ENCODE data around the gene ATP8B3.
A peak's percentile ranks its signal among the peaks of the same experiment; 100 is the strongest.

ATP8B3 gene

DNA sequence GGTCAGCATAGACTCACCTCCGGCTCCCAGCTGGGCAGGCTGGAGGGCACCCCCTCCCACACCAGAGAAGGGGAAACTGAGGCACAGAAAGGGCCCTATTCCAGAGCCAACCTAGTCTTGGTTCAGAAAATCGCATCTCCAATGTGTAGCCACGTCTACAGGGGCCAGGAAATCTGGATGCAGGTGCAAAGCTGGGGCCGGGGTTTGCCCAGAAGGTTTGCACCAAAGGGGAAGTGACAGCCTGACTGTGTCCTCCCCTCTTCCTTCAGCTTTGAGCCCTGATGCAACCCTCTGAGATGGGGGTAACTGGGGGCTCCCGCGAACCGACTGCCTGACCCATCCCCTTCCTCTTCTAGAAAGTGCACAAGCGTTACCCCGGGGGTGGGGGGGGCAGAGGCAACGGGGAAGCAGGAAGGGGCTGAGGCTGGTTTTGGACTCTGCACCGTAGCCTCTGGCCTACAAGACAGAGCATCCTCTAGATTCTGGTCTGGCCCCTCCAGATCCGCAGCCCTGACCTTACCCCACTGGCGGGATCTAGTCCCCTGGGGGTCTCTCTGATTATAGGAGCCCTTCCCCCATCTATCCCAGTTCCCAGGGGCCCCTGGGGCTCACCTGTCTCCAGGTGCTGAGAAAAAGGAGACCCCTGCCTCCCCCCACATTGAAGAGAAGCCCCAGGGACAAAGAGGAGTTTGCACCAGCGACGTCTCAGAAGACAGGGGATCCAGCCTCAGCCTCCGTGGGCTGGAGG, 59.9 kb downstream of the ATP8B3 start:
- no peak for DNase-seq (ENCODE audit: low read depth)

GRCh38 chr19:1751367-1752008, 60.6 kb downstream of the ATP8B3 start:
- no peak overlapping the region for H3K4me3 ChIP-seq (ENCODE audit: low read depth, low read length)
- no peak for DNase-seq (ENCODE audit: low read depth)

More for the DNA sequence above, 59.9 kb downstream of the ATP8B3 start:
- no peak overlapping the region for H3K4me3 ChIP-seq (ENCODE audit: low read depth, low read length)

- no peak for DNase-seq (ENCODE audit: low read depth)
- H3K4me3 ChIP-seq (ENCODE audit: low read depth, low read length) = no peak overlapping the region
Observed at GRCh38 chr19:1750343-1751021, 61.6 kb downstream of the ATP8B3 start.

GRCh38 chr19:1749373-1750342, 62.4 kb downstream of the ATP8B3 start:
- DNase-seq (ENCODE audit: low read depth) = no peak
- H3K4me3 ChIP-seq (ENCODE audit: low read depth, low read length) = no peak overlapping the region

DNA sequence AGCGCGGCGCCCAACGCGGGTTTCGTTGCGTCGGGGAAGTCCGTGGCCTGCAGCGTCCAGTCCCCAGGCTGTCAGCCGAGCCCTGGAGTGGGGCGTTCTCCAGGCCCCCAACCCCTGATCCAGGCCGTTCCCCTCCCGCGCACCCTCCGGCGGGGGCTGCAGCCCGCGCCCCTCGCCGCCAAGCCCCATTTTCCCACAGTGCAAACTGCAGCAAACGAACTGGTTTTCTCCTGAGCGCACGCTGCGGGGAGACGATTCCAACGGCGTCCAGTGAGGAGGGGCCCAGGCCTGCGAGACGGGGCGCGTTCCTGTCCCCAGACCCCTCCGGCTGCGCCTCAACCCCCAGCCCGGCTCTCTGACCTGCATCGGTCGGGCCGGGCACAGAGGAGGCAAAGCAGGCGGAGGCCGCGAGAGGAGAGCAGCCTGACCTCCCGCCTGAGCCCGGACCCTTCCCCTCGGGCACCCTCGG, 63.2 kb downstream of the ATP8B3 start:
- no peak for DNase-seq (ENCODE audit: low read depth)
- no peak overlapping the region for H3K4me3 ChIP-seq (ENCODE audit: low read depth, low read length)

DNA sequence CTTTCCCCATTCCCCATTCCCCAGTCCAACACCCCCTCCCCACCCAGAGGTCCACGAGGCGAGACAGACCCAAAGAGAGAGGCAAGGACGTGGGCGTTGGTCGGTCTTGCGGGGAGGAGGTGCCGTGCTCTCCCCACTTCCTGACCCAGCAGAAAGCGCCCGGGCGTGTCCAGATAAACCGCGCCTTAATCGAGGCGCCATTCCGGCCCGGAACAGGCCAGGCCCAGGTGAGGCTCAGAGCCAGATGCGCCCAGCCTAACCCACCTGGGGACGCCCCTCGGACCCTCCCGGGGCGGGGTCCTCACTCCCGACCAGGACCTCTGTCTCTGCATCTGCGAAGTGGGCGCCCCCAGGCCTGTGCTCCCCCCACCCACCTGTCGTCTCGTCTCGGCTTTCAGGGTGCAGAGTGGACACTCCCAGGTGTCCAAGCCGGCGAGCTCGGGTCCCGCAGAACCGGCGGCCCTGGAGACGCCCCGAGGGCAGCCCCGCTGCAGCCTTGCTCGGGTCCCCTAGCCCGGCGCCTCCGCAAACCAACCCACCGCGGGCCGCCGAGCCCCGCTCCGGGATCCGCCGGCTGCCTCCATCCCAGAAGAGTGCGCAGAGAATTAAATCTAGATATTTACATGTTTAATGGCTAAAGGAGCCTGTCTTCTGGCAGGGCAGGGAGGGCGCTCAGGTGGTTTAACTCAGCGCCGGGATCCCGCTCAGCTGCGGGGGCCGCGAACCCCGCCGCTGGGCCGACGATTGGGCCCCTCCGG, 63.8 kb downstream of the ATP8B3 start:
- no peak overlapping the region for H3K4me3 ChIP-seq (ENCODE audit: low read depth, low read length)
- DNase-seq (ENCODE audit: low read depth) = no peak

GRCh38 chr19:1747285-1748114, 64.6 kb downstream of the ATP8B3 start:
- no peak overlapping the region for H3K4me3 ChIP-seq (ENCODE audit: low read depth, low read length)
- peak; percentile 20 for DNase-seq (ENCODE audit: low read depth)

- H3K4me3 ChIP-seq (ENCODE audit: low read depth, low read length) = no peak overlapping the region
- no peak for DNase-seq (ENCODE audit: low read depth)
Observed at GRCh38 chr19:1746401-1747284, 65.4 kb downstream of the ATP8B3 start.

- DNase-seq (ENCODE audit: low read depth) = no peak
- no peak overlapping the region for H3K4me3 ChIP-seq (ENCODE audit: low read depth, low read length)
Observed at GRCh38 chr19:1745589-1746031, 66.5 kb downstream of the ATP8B3 start.

- no peak for DNase-seq (ENCODE audit: low read depth)
- no peak overlapping the region for H3K4me3 ChIP-seq (ENCODE audit: low read depth, low read length)
Observed at GRCh38 chr19:1744822-1745563, 67.1 kb downstream of the ATP8B3 start.

DNA sequence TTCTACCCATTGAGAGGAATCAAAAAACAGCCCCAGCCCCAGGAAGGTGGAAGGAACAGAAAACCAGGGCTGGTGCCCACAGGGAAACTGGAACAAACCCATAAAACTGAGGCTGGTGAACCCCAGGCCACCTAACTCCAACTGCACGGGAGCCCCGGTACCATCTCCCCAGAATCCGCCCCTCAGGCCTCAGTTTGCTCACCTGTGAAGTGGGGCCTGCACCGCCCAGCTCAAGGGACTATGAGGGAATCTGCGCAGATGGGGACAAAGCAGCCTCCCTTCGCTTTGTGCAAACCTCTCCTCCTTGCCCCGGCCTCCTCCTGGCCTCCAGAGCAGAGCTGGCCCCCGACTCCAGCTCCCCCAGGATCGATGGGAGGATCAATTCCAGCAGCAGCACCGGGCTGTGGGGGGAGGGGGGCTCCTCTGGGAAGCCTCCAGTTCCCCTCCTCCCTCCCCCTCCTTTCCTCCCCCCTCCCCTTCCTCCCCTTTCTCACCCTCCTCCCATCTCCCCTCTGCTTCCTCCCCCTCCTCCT, 67.9 kb downstream of the ATP8B3 start:
- DNase-seq (ENCODE audit: low read depth) = no peak
- no peak overlapping the region for H3K4me3 ChIP-seq (ENCODE audit: low read depth, low read length)

DNA sequence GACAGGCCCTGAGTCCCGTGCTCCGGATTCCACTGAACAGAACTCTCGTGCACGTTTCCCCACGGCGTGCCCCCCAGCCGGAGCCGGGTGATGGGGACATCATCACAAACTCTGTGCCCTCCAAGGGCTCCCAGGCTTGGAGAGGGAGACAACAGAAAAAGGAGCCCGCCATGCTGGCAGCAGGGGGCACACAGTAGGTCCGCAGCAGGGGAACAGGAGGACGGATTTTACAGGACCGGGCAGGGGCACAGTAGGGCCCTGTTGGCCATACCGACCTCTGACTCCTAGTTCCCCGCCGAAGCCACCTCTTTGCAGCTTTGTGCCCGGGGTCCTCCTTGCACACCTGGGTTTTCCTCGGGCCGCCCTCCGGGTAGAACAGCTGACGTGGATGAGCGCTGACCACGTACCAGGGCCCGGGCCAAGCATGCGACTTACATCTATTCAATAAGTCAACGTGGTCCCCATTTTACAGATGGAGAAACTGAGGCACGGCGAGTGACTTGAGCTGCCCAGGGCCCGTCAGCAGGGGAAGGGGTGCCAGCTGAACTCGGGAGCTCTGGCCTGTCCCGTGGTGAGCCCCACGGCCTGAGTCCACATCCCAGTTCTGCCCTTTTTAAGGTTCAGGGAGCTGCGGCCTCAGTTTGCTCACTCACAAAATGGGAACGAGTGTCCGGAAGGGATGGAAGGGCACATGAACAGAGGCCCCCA, 68.9 kb downstream of the ATP8B3 start:
- no peak for DNase-seq (ENCODE audit: low read depth)
- H3K4me3 ChIP-seq (ENCODE audit: low read depth, low read length) = no peak overlapping the region

DNA sequence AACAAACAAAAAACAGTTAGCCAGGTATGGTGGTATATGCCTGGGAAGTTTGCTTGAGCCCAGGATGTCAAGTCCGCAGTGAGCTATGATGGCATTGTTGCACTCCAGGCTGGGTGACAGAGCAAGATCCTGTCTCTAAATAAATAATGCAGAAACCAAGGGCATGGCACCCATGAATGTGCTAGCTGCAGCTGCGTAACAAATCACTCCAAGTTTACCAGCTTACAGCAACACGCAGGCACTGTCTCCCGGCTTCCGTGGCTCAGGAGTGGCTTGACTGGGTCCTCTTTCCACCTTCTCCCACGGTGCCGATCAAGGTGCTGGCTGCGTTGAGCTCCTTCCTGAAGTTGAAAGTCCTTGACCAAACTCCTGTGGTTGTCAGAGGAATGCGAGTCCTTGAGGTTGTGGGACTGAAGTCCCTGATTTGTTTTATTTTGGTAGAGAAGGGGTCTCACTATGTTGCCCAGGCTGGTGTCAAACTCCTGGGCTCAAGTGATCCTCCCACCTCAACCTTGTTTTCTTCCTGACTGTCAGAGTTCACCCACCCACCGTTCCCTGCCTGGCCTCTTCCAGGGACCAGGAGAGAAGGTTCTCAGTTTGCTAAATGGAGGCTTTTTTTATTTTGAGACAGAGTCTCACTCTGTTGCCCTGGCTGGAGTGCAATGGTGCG, 72.0 kb downstream of the ATP8B3 start:
- no peak for DNase-seq (ENCODE audit: low read depth)
- no peak overlapping the region for H3K4me3 ChIP-seq (ENCODE audit: low read depth, low read length)

- DNase-seq (ENCODE audit: low read depth) = no peak
- H3K4me3 ChIP-seq (ENCODE audit: low read depth, low read length) = no peak overlapping the region
Observed at GRCh38 chr19:1736927-1737326, 75.1 kb downstream of the ATP8B3 start.

DNA sequence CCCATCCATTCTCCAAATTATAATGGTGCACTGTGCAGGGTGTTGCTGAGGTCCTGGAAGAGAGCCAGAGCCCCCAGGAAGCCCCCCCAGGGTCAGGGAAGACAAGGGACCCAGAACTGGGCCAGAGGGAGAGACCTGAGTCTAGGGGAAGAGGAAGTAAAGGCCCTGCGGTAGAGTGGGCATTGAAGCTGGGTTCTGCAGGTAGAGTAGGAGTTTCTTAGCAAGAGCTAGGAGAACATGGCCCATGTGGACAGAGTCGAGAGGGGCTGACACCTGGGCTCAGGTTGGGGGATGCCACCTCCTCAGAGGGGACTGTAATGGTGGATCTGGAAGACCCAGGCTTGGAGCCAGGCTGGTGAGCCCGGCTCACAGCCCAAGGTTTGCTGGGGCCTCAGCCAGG, 75.8 kb downstream of the ATP8B3 start:
- no peak for DNase-seq (ENCODE audit: low read depth)
- H3K4me3 ChIP-seq (ENCODE audit: low read depth, low read length) = no peak overlapping the region
